GM12878 (cell line): ENCODE data around the gene NUDT22. TPM values are rescaled to one million over a fixed set of nuclear protein-coding genes. Genes with fewer than 3 reads are reported as not detected.

Source experiments
- ATAC-seq: fragments of 200-7000 bp; cut with Tn5 transposase; 3 replicates; pipeline ENCODE4 v1.9.1; 2020; ENCODE audit warnings: mild to moderate bottlenecking, moderate library complexity
- BruUV-seq: library from RNA; stranded (reverse); fragments of 400-500 nt; replicated peaks from 2 replicates; lab custom pipeline; 2021; lab: Mats Ljungman, UMichigan
- CTCF ChIA-PET: fragments of 300-600 bp; sonication (Branson Sonifier 250); formaldehyde crosslinking; extraction: SDS; loops from one replicate; lab custom pipeline; 2021; ENCODE audit warnings: inconsistent platforms; lab: Yijun Ruan, JAX
- POLR2A ChIA-PET: fragments of 350-600 bp; formaldehyde crosslinking; extraction: SDS; loops from one replicate; lab custom pipeline; 2021; ENCODE audit warnings: inconsistent platforms; lab: Charles Lee
- RAD21 ChIA-PET: fragments of 300-600 bp; sonication (Branson Sonifier 250); formaldehyde crosslinking; loops from one replicate; lab custom pipeline; 2023; ENCODE audit warnings: antibody characterized with exemption; ENCODE audit not compliant: unreplicated experiment; lab: Charles Lee
- SMC1A ChIA-PET: fragments of 300-600 bp; sonication (Branson Sonifier 250); formaldehyde crosslinking; loops from one replicate; lab custom pipeline; 2023; ENCODE audit not compliant: unreplicated experiment, uncharacterized antibody; lab: Charles Lee
- DNase-seq: peaks from one replicate; pipeline ENCODE4 v3.0.0-alpha.2; 2011; ENCODE audit warnings: low read depth, low spot score
- FAIRE-seq: peaks from 3 replicates; lab custom pipeline; 2011; peaks lifted over from hg19 to GRCh38; lab: Jason Lieb, UNC
- H2AFZ ChIP-seq: 2 replicates; pipeline ENCODE4 v1.6.0; 2011; ENCODE audit warnings: low read depth, low read length, control low read depth; ENCODE audit not compliant: control insufficient read depth
- H3K27ac ChIP-seq: 2 replicates; pipeline ENCODE4 v1.5.1; 2011; ENCODE audit warnings: control low read depth; ENCODE audit not compliant: control insufficient read depth, insufficient read depth
- H3K27me3 ChIP-seq, 2 experiments: replicated peaks in 1 of 2; 2 replicates each; pipeline versions ENCODE4 v1.6.0 to v1.6.1; 2011; ENCODE audit warnings: low read length in 1 of 2; ENCODE audit not compliant: control insufficient read depth in 2 of 2, insufficient read depth in 2 of 2
- H3K36me3 ChIP-seq, 2 experiments: 2 replicates each; pipeline ENCODE4 v1.5.1; 2011; ENCODE audit warnings: low read length in 1 of 2; ENCODE audit not compliant: control insufficient read depth in 2 of 2, insufficient read depth in 2 of 2
- H3K4me1 ChIP-seq: 2 replicates; pipeline ENCODE4 v1.6.1; 2011; ENCODE audit warnings: mild to moderate bottlenecking, low read length, moderate library complexity, mixed read lengths; ENCODE audit not compliant: control insufficient read depth, insufficient read depth
- H3K4me2 ChIP-seq: 2 replicates; pipeline ENCODE4 v1.6.0; 2011; ENCODE audit warnings: control low read depth; ENCODE audit not compliant: control insufficient read depth, insufficient read depth
- H3K4me3 ChIP-seq: fragments of 200-600 bp; sonication (generic); 2 replicates; pipeline ENCODE4 v1.5.1; 2016
- H3K79me2 ChIP-seq: 2 replicates; pipeline ENCODE4 v1.6.0; 2011; ENCODE audit warnings: low read length; ENCODE audit not compliant: control insufficient read depth, insufficient read depth
- H3K9ac ChIP-seq: 2 replicates; pipeline ENCODE4 v1.8.0; 2011; ENCODE audit warnings: low read length, control low read depth, mixed read lengths; ENCODE audit not compliant: control insufficient read depth, insufficient read depth
- H3K9me3 ChIP-seq: replicated peaks from 3 replicates; pipeline ENCODE4 v1.5.1; 2011; ENCODE audit warnings: mild to moderate bottlenecking, low read length; ENCODE audit not compliant: control insufficient read depth, insufficient read depth
- H4K20me1 ChIP-seq: 2 replicates; pipeline ENCODE4 v1.6.0; 2011; ENCODE audit not compliant: control insufficient read depth, insufficient read depth
- E2F4 ChIP-seq: IDR thresholded peaks from 2 replicates; pipeline ENCODE4 v1.6.1; 2012; ENCODE audit warnings: low read depth, low read length, improper control_type of control experiment
- E4F1 ChIP-seq: fragments of 450-650 bp; IDR thresholded peaks from 2 replicates; pipeline ENCODE4 v1.6.1; 2018; ENCODE audit warnings: borderline replicate concordance, mild to moderate bottlenecking; ENCODE audit not compliant: partially characterized antibody
- EZH2 ChIP-seq: IDR thresholded peaks from 2 replicates; pipeline ENCODE4 v1.6.1; 2012; ENCODE audit warnings: low read depth, mild to moderate bottlenecking, control low read depth, inconsistent platforms, low read length, borderline replicate concordance; ENCODE audit not compliant: control insufficient read depth
- HCFC1 ChIP-seq: fragments of 150-350 bp; IDR thresholded peaks from 2 replicates; pipeline ENCODE4 v1.6.1; 2014; ENCODE audit warnings: low read length
- MXI1 ChIP-seq: fragments of 150-350 bp; IDR thresholded peaks from 2 replicates; pipeline ENCODE4 v1.6.1; 2011; ENCODE audit warnings: low read depth, mild to moderate bottlenecking, inconsistent platforms, low read length, improper control_type of control experiment
- NFXL1 ChIP-seq: fragments of 450-650 bp; IDR thresholded peaks from 2 replicates; pipeline ENCODE4 v1.6.1; 2017; ENCODE audit warnings: antibody characterized with exemption, mild to moderate bottlenecking, borderline replicate concordance
- NFYB ChIP-seq: IDR thresholded peaks from 2 replicates; pipeline ENCODE4 v1.6.1; 2011; ENCODE audit warnings: low read depth, mild to moderate bottlenecking, low read length, improper control_type of control experiment, moderate library complexity; ENCODE audit not compliant: insufficient read depth
- PAX5 ChIP-seq: IDR thresholded peaks from 2 replicates; pipeline ENCODE4 v1.6.1; 2011; ENCODE audit warnings: low read depth, low read length, borderline replicate concordance
- RELA ChIP-seq: fragments of 450-650 bp; IDR thresholded peaks from 2 replicates; pipeline ENCODE4 v1.8.0; 2014; ENCODE audit warnings: borderline replicate concordance; ENCODE audit not compliant: partially characterized antibody
- RELB ChIP-seq: fragments of 450-650 bp; IDR thresholded peaks from 2 replicates; pipeline ENCODE4 v1.6.1; 2017; ENCODE audit warnings: low read depth, mild to moderate bottlenecking, moderate library complexity
- SMAD1 ChIP-seq: fragments of 450-650 bp; IDR thresholded peaks from 2 replicates; pipeline ENCODE4 v1.6.1; 2018; ENCODE audit warnings: mild to moderate bottlenecking, low read depth; ENCODE audit not compliant: partially characterized antibody
- SMAD5 ChIP-seq: IDR thresholded peaks from 2 replicates; pipeline ENCODE4 v1.6.1; 2016; ENCODE audit warnings: antibody characterized with exemption, low read depth
- SMARCA5 ChIP-seq: fragments of 450-650 bp; IDR thresholded peaks from 2 replicates; pipeline ENCODE4 v1.6.1; 2017; ENCODE audit warnings: mild to moderate bottlenecking
- SRF ChIP-seq, 2 experiments: IDR thresholded peaks; 2 replicates each; pipeline ENCODE4 v1.6.1; 2011; ENCODE audit warnings: low read depth in 2 of 2, low read length in 2 of 2, mild to moderate bottlenecking in 1 of 2, moderate library complexity in 1 of 2
- TARDBP ChIP-seq: IDR thresholded peaks from 2 replicates; pipeline ENCODE4 v1.6.1; 2016; ENCODE audit warnings: borderline replicate concordance
- ZSCAN29 ChIP-seq: fragments of 450-650 bp; IDR thresholded peaks from 2 replicates; pipeline ENCODE4 v1.6.1; 2017; ENCODE audit warnings: mild to moderate bottlenecking, moderate library complexity
- WGBS: methylation state at CpG from one replicate; pipeline ENCODE4 v1.1.6; 2016; ENCODE audit warnings: low lambda C conversion rate; ENCODE audit not compliant: insufficient replicate concordance, insufficient coverage; ENCODE audit errors: missing lambda C conversion rate; 5-methylcytosine and 5-hydroxymethylcytosine counted together
- in situ Hi-C: fragments of 300-500 bp; cut with MboI; formaldehyde crosslinking; loops from 9 replicates; pipeline ENCODE4 v1.14.3; 2018; ENCODE audit warnings: mixed read lengths
- intact Hi-C: fragments of 100-400 bp; cut with micrococcal nuclease; formaldehyde crosslinking; loops from one replicate; pipeline ENCODE4 v1.14.2; 2022; ENCODE audit not compliant: unreplicated experiment
- polyA plus RNA-seq, 11 experiments: library from polyadenylated mRNA; depleted of rRNA in 4 of 11; unstranded in 6 of 11; stranded (reverse) in 5 of 11; fragments of >200 nt; fragmentation: Nextera tagmentation in 4 of 11; fragmentation: Illumina TruSeq in 1 of 11; extraction: Ambion mirVana in 4 of 11; extraction: Trizol in 1 of 11; gene quantifications; 1 replicate in 1 of 11; 2 replicates in 10 of 11; pipeline versions ENCODE4 v1.2.1 to v1.2.3, GENCODE V29; 2011 to 2016; ENCODE audit warnings: inconsistent platforms in 2 of 11, missing spikeins in 2 of 11, low read depth in 1 of 11
- total RNA-seq, 4 experiments: library from RNA; depleted of rRNA in 3 of 4; stranded (reverse); fragments of >200 nt in 3 of 4; fragmentation: Illumina TruSeq in 1 of 4; extraction: Trizol in 1 of 4; gene quantifications; 2 replicates each; pipeline versions ENCODE4 v1.2.1 to v1.2.3, GENCODE V29; 2013 to 2021

The NUDT22 gene
- total and polyA plus RNA-seq, 10 of the 15 experiments (the other 5 are each of a cell fraction or from before 2014, with no cell fraction given): 6.7 to 115 (median 64.7) TPM

- no peak for TF ChIP-seq E4F1
- TF ChIP-seq NFYB: no peak
- no peak for TF ChIP-seq SRF (IDR thresholded peaks at IDR 0.05; ENCODE audit: low read depth in 2 of 2, low read length in 2 of 2)
Observed at GRCh38 chr11:64196626-64197025, 29.4 kb upstream of the NUDT22 start (continued).

- CTCF ChIA-PET: interaction anchor here (1.6 kb wide), 1 partner anchor 102 kb away, joined by 5 read pairs; the partner anchor contains the start of gene CATSPERZ
- in situ Hi-C loops: no loop called here
Observed at GRCh38 chr11:64198511-64198910, 27.6 kb upstream of the NUDT22 start.

More at GRCh38 chr11:64198511-64198910, 27.6 kb upstream of the NUDT22 start:
- ChIA-PET SMC1A (interaction anchor here (0.6 to 1.5 kb wide), 2 partner anchors 8 to 342 kb away, joined by 3 to 5 read pairs; partner anchors contain the start of gene FERMT3), POLR2A (no interaction called here), RAD21 (no interaction called here)
- H3K79me2 ChIP-seq: no peaks in the 10 kb centered on the region
- no peak overlapping the region for H3K4me2 ChIP-seq
- DNase-seq: no peak
- H3K4me1 ChIP-seq: no peaks in the 10 kb centered on the region
- WGBS: 100% methylated on average over 2 of the region's 2 CpGs
- no peak for FAIRE-seq
- no TSS peak for BruUV-seq
- intact Hi-C loops: no loop called here
- TF ChIP-seq SMARCA5 (no peak), ZSCAN29 (no peak), SMAD1 (no peak), E2F4 (no peak), TARDBP (no peak), RELA (no peak), PAX5 (no peak), NFXL1 (no peak), RELB (no peak), SMAD5 (no peak), HCFC1 (no peak), MXI1 (no peak), EZH2 (no peak)
- no peaks in the 10 kb centered on the region for H4K20me1 ChIP-seq
- no peak overlapping the region for H3K4me3 ChIP-seq
- no peak overlapping the region for H3K9ac ChIP-seq
- H3K27ac ChIP-seq: no peak overlapping the region
- no peak overlapping the region for H2AFZ ChIP-seq
- H3K36me3 ChIP-seq: peaks cover 46 to 51% of the 10 kb centered on the region in 2 experiments
- H3K27me3 ChIP-seq: no peaks in the 10 kb centered on the region
- ATAC-seq: no peak
- H3K9me3 ChIP-seq: no peaks in the 10 kb centered on the region
